GM12878 (cell line): ENCODE data around the gene BRD1. TPM values are rescaled to one million over a fixed set of nuclear protein-coding genes. Genes with fewer than 3 reads are reported as not detected.

Experiments
- ATAC-seq: fragments of 200-7000 bp; cut with Tn5 transposase; 3 replicates; pipeline ENCODE4 v1.9.1; 2020; ENCODE audit warnings: mild to moderate bottlenecking, moderate library complexity
- BruUV-seq: library from RNA; stranded (reverse); fragments of 400-500 nt; replicated peaks from 2 replicates; lab custom pipeline; 2021; lab: Mats Ljungman, UMichigan
- CTCF ChIA-PET: fragments of 300-600 bp; sonication (Branson Sonifier 250); formaldehyde crosslinking; extraction: SDS; loops from one replicate; lab custom pipeline; 2021; ENCODE audit warnings: inconsistent platforms; lab: Yijun Ruan, JAX
- POLR2A ChIA-PET: fragments of 350-600 bp; formaldehyde crosslinking; extraction: SDS; loops from one replicate; lab custom pipeline; 2021; ENCODE audit warnings: inconsistent platforms; lab: Charles Lee
- RAD21 ChIA-PET: fragments of 300-600 bp; sonication (Branson Sonifier 250); formaldehyde crosslinking; loops from one replicate; lab custom pipeline; 2023; ENCODE audit warnings: antibody characterized with exemption; ENCODE audit not compliant: unreplicated experiment; lab: Charles Lee
- SMC1A ChIA-PET: fragments of 300-600 bp; sonication (Branson Sonifier 250); formaldehyde crosslinking; loops from one replicate; lab custom pipeline; 2023; ENCODE audit not compliant: unreplicated experiment, uncharacterized antibody; lab: Charles Lee
- DNase-seq: peaks from one replicate; pipeline ENCODE4 v3.0.0-alpha.2; 2011; ENCODE audit warnings: low read depth, low spot score
- FAIRE-seq: peaks from 3 replicates; lab custom pipeline; 2011; peaks lifted over from hg19 to GRCh38; lab: Jason Lieb, UNC
- H2AFZ ChIP-seq: 2 replicates; pipeline ENCODE4 v1.6.0; 2011; ENCODE audit warnings: low read depth, low read length, control low read depth; ENCODE audit not compliant: control insufficient read depth
- H3K27ac ChIP-seq: 2 replicates; pipeline ENCODE4 v1.5.1; 2011; ENCODE audit warnings: control low read depth; ENCODE audit not compliant: control insufficient read depth, insufficient read depth
- H3K27me3 ChIP-seq, 2 experiments: replicated peaks in 1 of 2; 2 replicates each; pipeline versions ENCODE4 v1.6.0 to v1.6.1; 2011; ENCODE audit warnings: low read length in 1 of 2; ENCODE audit not compliant: control insufficient read depth in 2 of 2, insufficient read depth in 2 of 2
- H3K36me3 ChIP-seq, 2 experiments: 2 replicates each; pipeline ENCODE4 v1.5.1; 2011; ENCODE audit warnings: low read length in 1 of 2; ENCODE audit not compliant: control insufficient read depth in 2 of 2, insufficient read depth in 2 of 2
- H3K4me1 ChIP-seq: 2 replicates; pipeline ENCODE4 v1.6.1; 2011; ENCODE audit warnings: mild to moderate bottlenecking, low read length, moderate library complexity, mixed read lengths; ENCODE audit not compliant: control insufficient read depth, insufficient read depth
- H3K4me2 ChIP-seq: 2 replicates; pipeline ENCODE4 v1.6.0; 2011; ENCODE audit warnings: control low read depth; ENCODE audit not compliant: control insufficient read depth, insufficient read depth
- H3K4me3 ChIP-seq: fragments of 200-600 bp; sonication (generic); 2 replicates; pipeline ENCODE4 v1.5.1; 2016
- H3K79me2 ChIP-seq: 2 replicates; pipeline ENCODE4 v1.6.0; 2011; ENCODE audit warnings: low read length; ENCODE audit not compliant: control insufficient read depth, insufficient read depth
- H3K9ac ChIP-seq: 2 replicates; pipeline ENCODE4 v1.8.0; 2011; ENCODE audit warnings: low read length, control low read depth, mixed read lengths; ENCODE audit not compliant: control insufficient read depth, insufficient read depth
- H3K9me3 ChIP-seq: replicated peaks from 3 replicates; pipeline ENCODE4 v1.5.1; 2011; ENCODE audit warnings: mild to moderate bottlenecking, low read length; ENCODE audit not compliant: control insufficient read depth, insufficient read depth
- H4K20me1 ChIP-seq: 2 replicates; pipeline ENCODE4 v1.6.0; 2011; ENCODE audit not compliant: control insufficient read depth, insufficient read depth
- ATF7 ChIP-seq: fragments of 450-650 bp; IDR thresholded peaks from 2 replicates; pipeline ENCODE4 v1.6.1; 2016; ENCODE audit warnings: low read depth, mild to moderate bottlenecking
- BCL11A ChIP-seq: IDR thresholded peaks from 2 replicates; pipeline ENCODE4 v1.6.1; 2011; ENCODE audit warnings: low read depth, low read length
- CEBPZ ChIP-seq: fragments of 150-350 bp; IDR thresholded peaks from 2 replicates; pipeline ENCODE4 v1.6.1; 2016; ENCODE audit warnings: low read depth, low read length
- E2F4 ChIP-seq: IDR thresholded peaks from 2 replicates; pipeline ENCODE4 v1.6.1; 2012; ENCODE audit warnings: low read depth, low read length, improper control_type of control experiment
- KAT2A ChIP-seq: conservative IDR thresholded peaks from 2 replicates; pipeline ENCODE4 v1.6.1; 2011; ENCODE audit warnings: low read depth, low read length; ENCODE audit not compliant: control insufficient read depth
- MTA3 ChIP-seq: IDR thresholded peaks from 2 replicates; pipeline ENCODE4 v1.6.1; 2012; ENCODE audit warnings: low read length, inconsistent platforms, borderline replicate concordance
- MXI1 ChIP-seq: fragments of 150-350 bp; IDR thresholded peaks from 2 replicates; pipeline ENCODE4 v1.6.1; 2011; ENCODE audit warnings: low read depth, mild to moderate bottlenecking, inconsistent platforms, low read length, improper control_type of control experiment
- NFYB ChIP-seq: IDR thresholded peaks from 2 replicates; pipeline ENCODE4 v1.6.1; 2011; ENCODE audit warnings: low read depth, mild to moderate bottlenecking, low read length, improper control_type of control experiment, moderate library complexity; ENCODE audit not compliant: insufficient read depth
- POLR2AphosphoS2 ChIP-seq: IDR thresholded peaks from 2 replicates; pipeline ENCODE4 v1.6.1; 2011; ENCODE audit warnings: low read depth, mild to moderate bottlenecking, low read length, improper control_type of control experiment, moderate library complexity
- RCOR1 ChIP-seq: conservative IDR thresholded peaks from 2 replicates; pipeline ENCODE4 v1.6.1; 2012; ENCODE audit warnings: low read depth, low read length, improper control_type of control experiment
- SIN3A ChIP-seq: IDR thresholded peaks from 2 replicates; pipeline ENCODE4 v1.6.1; 2012; ENCODE audit warnings: low read depth, low read length, improper control_type of control experiment
- ZBTB33 ChIP-seq: fragments of 450-650 bp; IDR thresholded peaks from 2 replicates; pipeline ENCODE4 v1.6.1; 2017; ENCODE audit warnings: mild to moderate bottlenecking
- ZNF592 ChIP-seq: fragments of 450-650 bp; IDR thresholded peaks from 2 replicates; pipeline ENCODE4 v1.6.1; 2017; ENCODE audit warnings: mild to moderate bottlenecking, moderate library complexity
- WGBS: methylation state at CpG from one replicate; pipeline ENCODE4 v1.1.6; 2016; ENCODE audit warnings: low lambda C conversion rate; ENCODE audit not compliant: insufficient replicate concordance, insufficient coverage; ENCODE audit errors: missing lambda C conversion rate; 5-methylcytosine and 5-hydroxymethylcytosine counted together
- in situ Hi-C: fragments of 300-500 bp; cut with MboI; formaldehyde crosslinking; loops from 9 replicates; pipeline ENCODE4 v1.14.3; 2018; ENCODE audit warnings: mixed read lengths
- intact Hi-C: fragments of 100-400 bp; cut with micrococcal nuclease; formaldehyde crosslinking; loops from one replicate; pipeline ENCODE4 v1.14.2; 2022; ENCODE audit not compliant: unreplicated experiment
- polyA plus RNA-seq, 11 experiments: library from polyadenylated mRNA; depleted of rRNA in 4 of 11; unstranded in 6 of 11; stranded (reverse) in 5 of 11; fragments of >200 nt; fragmentation: Nextera tagmentation in 4 of 11; fragmentation: Illumina TruSeq in 1 of 11; extraction: Ambion mirVana in 4 of 11; extraction: Trizol in 1 of 11; gene quantifications; 1 replicate in 1 of 11; 2 replicates in 10 of 11; pipeline versions ENCODE4 v1.2.1 to v1.2.3, GENCODE V29; 2011 to 2016; ENCODE audit warnings: inconsistent platforms in 2 of 11, missing spikeins in 2 of 11, low read depth in 1 of 11
- total RNA-seq, 4 experiments: library from RNA; depleted of rRNA in 3 of 4; stranded (reverse); fragments of >200 nt in 3 of 4; fragmentation: Illumina TruSeq in 1 of 4; extraction: Trizol in 1 of 4; gene quantifications; 2 replicates each; pipeline versions ENCODE4 v1.2.1 to v1.2.3, GENCODE V29; 2013 to 2021

Gene BRD1
- total and polyA plus RNA-seq, 10 of the 15 experiments (the other 5 are each of a cell fraction or from before 2014, with no cell fraction given), result 0.90 to 26.4 (median 7.1) TPM

GRCh38 chr22:49749885-49750510 lies 77.7 kb downstream of the BRD1 start:
- H3K27ac ChIP-seq, result no peak overlapping the region
- no peaks in the 10 kb centered on the region for H3K4me1 ChIP-seq
- no peaks in the 10 kb centered on the region for H4K20me1 ChIP-seq
- RAD21 ChIA-PET, result no interaction called here
- FAIRE-seq (no peak), DNase-seq (no peak), ATAC-seq (no peak)
- no peak overlapping the region for H2AFZ ChIP-seq
- SMC1A ChIA-PET, result no interaction called here
- intact Hi-C loops (no loop called here), in situ Hi-C loops (no loop called here)
- no peak overlapping the region for H3K9ac ChIP-seq
- WGBS, result 51% methylated on average over 18 of the region's 24 CpGs
- no peaks in the 10 kb centered on the region for H3K36me3 ChIP-seq
- H3K9me3 ChIP-seq, result no peaks in the 10 kb centered on the region; the same call in 2 of the 3 replicates
- H3K4me3 ChIP-seq, result no peak overlapping the region
- no peaks in the 10 kb centered on the region for H3K79me2 ChIP-seq
- POLR2A ChIA-PET, result no interaction called here
- no peak overlapping the region for H3K4me2 ChIP-seq
- CTCF ChIA-PET, result no interaction called here
- H3K27me3 ChIP-seq, result no peaks in the 10 kb centered on the region
- BruUV-seq, result no TSS peak
- TF ChIP-seq BCL11A (no peak), POLR2AphosphoS2 (no peak), ATF7 (no peak), NFYB (no peak), SIN3A (no peak), KAT2A (no peak), ZNF592 (no peak), MTA3 (no peak), E2F4 (no peak), CEBPZ (no peak), ZBTB33 (no peak), RCOR1 (no peak), MXI1 (no peak)
